ENCODE results near the gene RFC3.

RFC3 gene

DNA sequence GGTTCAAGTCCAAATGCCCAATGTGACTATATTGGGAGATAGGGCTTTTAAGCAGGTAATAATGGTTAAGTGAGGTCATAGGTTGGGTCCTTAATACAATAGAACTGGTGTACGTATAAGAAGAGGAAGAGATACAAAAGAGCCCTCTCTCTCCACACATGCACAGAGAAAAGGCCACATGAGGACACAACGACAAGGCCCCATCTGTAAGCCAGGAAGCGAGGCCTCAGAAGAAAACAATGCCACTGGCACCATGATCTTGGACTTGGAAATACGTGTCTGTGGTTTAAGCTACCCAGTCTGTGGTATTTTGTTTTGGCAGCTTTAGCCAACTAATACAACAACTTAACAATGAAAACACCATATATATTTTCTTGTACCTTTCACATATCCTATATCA, 23.4 kb upstream of the RFC3 start:
- no peak for DNase-seq (ENCODE audit: low read depth)
- H3K4me3 ChIP-seq (ENCODE audit: control insufficient read depth, low read depth, low read length) = no peak overlapping the region
- TF ChIP-seq, protein P1, sequence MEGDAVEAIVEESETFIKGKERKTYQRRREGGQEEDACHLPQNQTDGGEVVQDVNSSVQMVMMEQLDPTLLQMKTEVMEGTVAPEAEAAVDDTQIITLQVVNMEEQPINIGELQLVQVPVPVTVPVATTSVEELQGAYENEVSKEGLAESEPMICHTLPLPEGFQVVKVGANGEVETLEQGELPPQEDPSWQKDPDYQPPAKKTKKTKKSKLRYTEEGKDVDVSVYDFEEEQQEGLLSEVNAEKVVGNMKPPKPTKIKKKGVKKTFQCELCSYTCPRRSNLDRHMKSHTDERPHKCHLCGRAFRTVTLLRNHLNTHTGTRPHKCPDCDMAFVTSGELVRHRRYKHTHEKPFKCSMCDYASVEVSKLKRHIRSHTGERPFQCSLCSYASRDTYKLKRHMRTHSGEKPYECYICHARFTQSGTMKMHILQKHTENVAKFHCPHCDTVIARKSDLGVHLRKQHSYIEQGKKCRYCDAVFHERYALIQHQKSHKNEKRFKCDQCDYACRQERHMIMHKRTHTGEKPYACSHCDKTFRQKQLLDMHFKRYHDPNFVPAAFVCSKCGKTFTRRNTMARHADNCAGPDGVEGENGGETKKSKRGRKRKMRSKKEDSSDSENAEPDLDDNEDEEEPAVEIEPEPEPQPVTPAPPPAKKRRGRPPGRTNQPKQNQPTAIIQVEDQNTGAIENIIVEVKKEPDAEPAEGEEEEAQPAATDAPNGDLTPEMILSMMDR (IDR thresholded peaks at IDR 0.05; ENCODE audit: control insufficient read depth, insufficient read depth, low read depth, low read length, missing control alignments) = no peak

DNA sequence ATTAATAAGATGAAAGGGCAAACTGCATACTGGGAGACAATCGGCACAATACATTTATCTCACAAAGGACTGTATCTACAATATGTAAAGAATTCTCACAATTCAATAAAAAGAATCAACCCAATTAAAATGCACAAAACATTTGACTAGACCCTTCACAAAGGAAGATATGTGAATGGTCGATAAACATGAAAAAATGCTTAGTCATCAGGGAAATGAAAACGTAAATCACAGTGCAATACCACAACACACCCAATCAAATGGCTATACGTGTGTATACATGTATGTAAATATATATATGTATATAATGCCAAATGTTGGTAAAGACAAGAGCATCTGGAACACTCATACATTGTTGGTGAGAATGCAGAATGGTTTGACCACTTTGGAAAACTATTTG, 21.9 kb upstream of the RFC3 start:
- no peak overlapping the region for H3K4me3 ChIP-seq (ENCODE audit: control insufficient read depth, low read depth, low read length)
- TF ChIP-seq, protein P1 (IDR thresholded peaks at IDR 0.05; ENCODE audit: control insufficient read depth, insufficient read depth, low read depth, low read length, missing control alignments) = no peak

DNA sequence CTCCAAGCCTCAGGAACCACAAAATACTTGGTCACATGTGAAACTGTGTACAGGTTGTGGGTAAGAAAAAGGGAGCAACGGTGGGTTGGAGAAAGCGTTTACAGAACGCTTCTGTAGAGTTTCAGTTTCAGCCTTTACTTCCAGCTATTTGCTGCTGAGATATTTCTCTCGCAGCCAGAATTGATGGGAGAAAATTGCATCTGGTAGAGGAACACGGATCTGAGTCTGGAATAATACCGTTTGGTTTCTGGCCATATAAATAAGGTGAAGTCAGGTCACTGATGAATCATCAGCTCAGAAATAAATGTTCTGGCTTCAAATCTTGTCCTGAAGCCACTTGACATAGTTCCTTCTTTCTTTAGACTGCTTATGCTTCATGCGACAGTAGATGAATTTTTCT, 20.3 kb upstream of the RFC3 start:
- peak; percentile 3 for DNase-seq (ENCODE audit: low read depth)
- H3K4me3 ChIP-seq (ENCODE audit: control insufficient read depth, low read depth, low read length) = peak overlapping the region; percentile 32
- TF ChIP-seq, protein P1 (IDR thresholded peaks at IDR 0.05; ENCODE audit: control insufficient read depth, insufficient read depth, low read depth, low read length, missing control alignments) = no peak

More for the DNA sequence above, 21.9 kb upstream of the RFC3 start:
- DNase-seq (ENCODE audit: low read depth) = no peak

DNA sequence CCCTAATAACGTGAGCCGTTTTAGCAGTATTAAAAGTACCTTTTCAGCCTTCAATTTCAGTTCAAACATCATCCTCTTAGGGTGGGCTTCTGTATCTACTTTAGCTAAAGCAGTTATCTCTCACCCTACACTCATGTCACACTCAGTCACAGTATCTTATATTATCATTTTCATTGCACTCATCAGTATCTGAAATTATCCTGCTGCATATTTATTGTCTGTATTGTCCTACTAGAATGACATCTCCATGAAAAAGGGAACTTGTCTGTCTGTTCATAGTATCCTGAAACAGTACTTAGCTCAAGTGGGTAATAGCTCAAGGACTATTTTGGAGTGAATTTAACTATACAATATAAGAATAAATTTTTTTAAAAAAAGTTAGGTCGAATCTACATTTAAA, 19.9 kb upstream of the RFC3 start:
- no peak overlapping the region for H3K4me3 ChIP-seq (ENCODE audit: control insufficient read depth, low read depth, low read length)
- no peak for DNase-seq (ENCODE audit: low read depth)
- TF ChIP-seq, protein P1 (IDR thresholded peaks at IDR 0.05; ENCODE audit: control insufficient read depth, insufficient read depth, low read depth, low read length, missing control alignments) = no peak

DNA sequence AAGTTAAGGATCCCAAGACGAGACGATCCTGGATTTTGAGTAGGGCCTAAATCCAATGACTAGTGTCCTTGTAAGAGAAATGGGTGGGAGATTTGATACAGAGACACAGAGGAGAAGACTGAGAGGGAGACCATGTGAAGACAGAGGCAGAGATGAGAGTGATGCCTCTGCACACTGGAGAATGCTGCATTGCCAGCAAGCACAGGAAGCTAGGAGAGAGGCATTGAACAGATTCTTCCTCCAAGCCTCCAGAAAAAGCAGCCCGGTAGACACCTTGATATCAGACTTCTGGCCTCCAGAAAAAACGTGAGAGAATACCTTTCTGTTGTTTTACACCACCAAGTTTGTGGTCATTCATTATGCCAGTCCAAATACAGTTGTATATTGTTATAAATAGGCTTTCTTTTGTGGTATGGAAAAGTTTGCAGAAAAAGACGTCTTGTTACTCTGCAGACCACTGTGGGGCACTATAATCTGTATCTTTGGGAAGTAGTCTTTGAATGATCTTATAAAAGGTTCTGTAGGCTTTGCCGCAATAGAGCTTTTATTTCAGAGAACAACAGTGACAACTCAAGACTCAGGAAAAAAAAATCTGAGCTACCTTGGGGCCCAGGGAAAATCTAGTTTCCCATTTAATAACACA, 17.9 kb upstream of the RFC3 start:
- DNase-seq (ENCODE audit: low read depth) = peak; percentile 13
- TF ChIP-seq, protein P1 (IDR thresholded peaks at IDR 0.05; ENCODE audit: control insufficient read depth, insufficient read depth, low read depth, low read length, missing control alignments) = peak; percentile 55
- no peak overlapping the region for H3K4me3 ChIP-seq (ENCODE audit: control insufficient read depth, low read depth, low read length)

DNA sequence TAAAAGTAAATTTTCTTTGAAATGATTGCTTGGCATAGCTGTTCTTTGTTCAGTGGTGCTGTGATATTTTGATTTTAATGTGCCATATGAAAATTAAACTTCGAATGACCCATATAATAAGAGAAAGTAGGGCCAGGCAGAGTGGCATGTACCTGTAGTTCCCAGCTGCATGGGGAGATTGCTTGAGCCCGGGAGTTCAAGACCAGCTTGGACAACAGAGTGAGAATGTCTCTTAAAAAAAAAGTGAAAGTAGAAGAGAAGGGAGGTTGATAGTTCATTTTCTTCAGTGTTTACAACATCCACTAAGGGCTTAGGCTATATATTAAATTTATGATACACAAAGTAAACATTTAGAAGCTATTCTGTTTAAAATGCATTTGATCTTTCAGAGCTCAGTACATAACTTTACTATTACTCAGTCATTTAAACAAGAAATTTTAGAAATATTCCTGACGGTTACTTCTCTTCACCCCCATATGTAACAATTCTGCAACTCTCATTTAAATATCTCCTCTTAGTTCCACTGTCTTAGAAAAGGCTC, 17.2 kb upstream of the RFC3 start:
- H3K4me3 ChIP-seq (ENCODE audit: control insufficient read depth, low read depth, low read length) = no peak overlapping the region
- no peak for DNase-seq (ENCODE audit: low read depth)
- TF ChIP-seq, protein P1 (IDR thresholded peaks at IDR 0.05; ENCODE audit: control insufficient read depth, insufficient read depth, low read depth, low read length, missing control alignments) = no peak
